Brain microvascular endothelial cell (primary cell): ENCODE data around the gene BLID.

ENCODE experiments used
- DNase-seq: peaks from one replicate; pipeline ENCODE4 v3.0.0-alpha.2; 2020
- H3K27ac ChIP-seq: fragments of 250-450 bp; sonication (Bioruptor Pico); 2 replicates; pipeline ENCODE4 v1.5.1; 2020; ENCODE audit warnings: mild to moderate bottlenecking, moderate library complexity
- H3K27me3 ChIP-seq: fragments of 250-450 bp; sonication (Bioruptor Pico); replicated peaks from 2 replicates; pipeline ENCODE4 v1.5.1; 2020; ENCODE audit warnings: mild to moderate bottlenecking
- H3K36me3 ChIP-seq: fragments of 250-450 bp; sonication (Bioruptor Pico); replicated peaks from 2 replicates; pipeline ENCODE4 v1.5.1; 2020; ENCODE audit warnings: mild to moderate bottlenecking
- H3K4me3 ChIP-seq: 2 replicates; pipeline ENCODE4 v1.5.1; 2011; ENCODE audit warnings: low read depth, mild to moderate bottlenecking, control low read depth, low read length, moderate library complexity
- in situ Hi-C: cut with HindIII; loops from 2 replicates; pipeline ENCODE4 v1.10.0; 2017; ENCODE audit warnings: low sequenced_read_pairs, low pct_ligation_motif_present
- TF ChIP-seq, protein P1 (sequence below): IDR thresholded peaks from 2 replicates; pipeline ENCODE4 v1.5.1; 2011; ENCODE audit warnings: low read depth, mild to moderate bottlenecking, moderate library complexity, low read length, control low read depth, inconsistent platforms; ENCODE audit errors: missing control alignments

BLID gene

DNA sequence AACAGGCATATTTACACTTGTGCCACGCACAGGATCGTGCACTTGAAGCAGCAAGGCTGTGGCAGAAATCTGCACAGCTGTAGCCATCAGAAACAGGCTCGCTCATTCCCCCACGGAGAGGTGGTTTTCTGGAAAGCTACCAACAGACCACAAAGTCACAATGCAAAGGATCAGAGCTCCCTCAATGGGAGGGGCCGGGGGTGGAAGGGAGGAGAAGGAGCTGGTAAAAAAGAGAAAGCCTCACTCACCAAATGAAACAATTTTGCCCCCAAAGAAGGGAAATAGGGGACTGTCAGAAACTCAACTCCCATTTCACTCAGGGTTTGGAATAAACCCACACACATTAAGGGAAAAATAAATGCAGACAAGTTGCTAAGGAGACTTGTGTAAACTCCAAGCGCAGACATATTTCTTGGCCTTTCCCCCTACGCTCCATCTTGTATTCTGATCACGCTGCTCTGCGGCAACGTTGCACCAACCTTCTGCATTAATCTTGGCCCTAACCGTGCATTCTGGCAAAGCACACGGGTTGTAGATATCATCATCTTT, 43.2 kb upstream of the BLID start:
- Histone ChIP-seq H3K27me3 (no peaks in the 10 kb centered on the region), H3K27ac (peak overlapping the region; percentile 47), H3K4me3 (no peak overlapping the region), H3K36me3 (peaks cover 87% of the 10 kb centered on the region)
- TF ChIP-seq, protein P1, sequence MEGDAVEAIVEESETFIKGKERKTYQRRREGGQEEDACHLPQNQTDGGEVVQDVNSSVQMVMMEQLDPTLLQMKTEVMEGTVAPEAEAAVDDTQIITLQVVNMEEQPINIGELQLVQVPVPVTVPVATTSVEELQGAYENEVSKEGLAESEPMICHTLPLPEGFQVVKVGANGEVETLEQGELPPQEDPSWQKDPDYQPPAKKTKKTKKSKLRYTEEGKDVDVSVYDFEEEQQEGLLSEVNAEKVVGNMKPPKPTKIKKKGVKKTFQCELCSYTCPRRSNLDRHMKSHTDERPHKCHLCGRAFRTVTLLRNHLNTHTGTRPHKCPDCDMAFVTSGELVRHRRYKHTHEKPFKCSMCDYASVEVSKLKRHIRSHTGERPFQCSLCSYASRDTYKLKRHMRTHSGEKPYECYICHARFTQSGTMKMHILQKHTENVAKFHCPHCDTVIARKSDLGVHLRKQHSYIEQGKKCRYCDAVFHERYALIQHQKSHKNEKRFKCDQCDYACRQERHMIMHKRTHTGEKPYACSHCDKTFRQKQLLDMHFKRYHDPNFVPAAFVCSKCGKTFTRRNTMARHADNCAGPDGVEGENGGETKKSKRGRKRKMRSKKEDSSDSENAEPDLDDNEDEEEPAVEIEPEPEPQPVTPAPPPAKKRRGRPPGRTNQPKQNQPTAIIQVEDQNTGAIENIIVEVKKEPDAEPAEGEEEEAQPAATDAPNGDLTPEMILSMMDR = no peak
- in situ Hi-C loops = no loop called here
- no peak for DNase-seq

DNA sequence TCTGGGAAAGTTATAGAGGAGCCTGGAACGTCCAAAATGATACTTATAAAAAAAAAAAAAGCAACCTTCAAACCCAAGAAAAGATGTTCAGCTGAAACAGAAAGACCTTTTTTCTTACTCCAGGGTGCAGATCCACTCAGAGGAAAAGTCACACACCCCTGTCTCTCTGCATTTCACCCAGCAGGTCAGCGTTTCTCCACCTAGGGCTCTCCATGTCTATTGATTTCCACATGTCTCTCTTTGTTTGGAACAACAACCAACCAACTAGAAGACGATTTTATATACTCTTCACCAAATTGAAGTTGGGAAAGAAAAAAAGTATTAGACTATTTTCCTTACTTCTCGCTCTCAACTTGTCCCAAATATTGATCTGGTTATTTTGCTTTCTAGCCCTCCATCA, 42.2 kb upstream of the BLID start:
- no peak for DNase-seq
- in situ Hi-C loops = no loop called here
- H3K27ac ChIP-seq = peak overlapping the region; percentile 47
- H3K36me3 ChIP-seq = peaks cover 91% of the 10 kb centered on the region
- H3K27me3 ChIP-seq = no peaks in the 10 kb centered on the region
- H3K4me3 ChIP-seq = no peak overlapping the region
- TF ChIP-seq, protein P1 = no peak

DNA sequence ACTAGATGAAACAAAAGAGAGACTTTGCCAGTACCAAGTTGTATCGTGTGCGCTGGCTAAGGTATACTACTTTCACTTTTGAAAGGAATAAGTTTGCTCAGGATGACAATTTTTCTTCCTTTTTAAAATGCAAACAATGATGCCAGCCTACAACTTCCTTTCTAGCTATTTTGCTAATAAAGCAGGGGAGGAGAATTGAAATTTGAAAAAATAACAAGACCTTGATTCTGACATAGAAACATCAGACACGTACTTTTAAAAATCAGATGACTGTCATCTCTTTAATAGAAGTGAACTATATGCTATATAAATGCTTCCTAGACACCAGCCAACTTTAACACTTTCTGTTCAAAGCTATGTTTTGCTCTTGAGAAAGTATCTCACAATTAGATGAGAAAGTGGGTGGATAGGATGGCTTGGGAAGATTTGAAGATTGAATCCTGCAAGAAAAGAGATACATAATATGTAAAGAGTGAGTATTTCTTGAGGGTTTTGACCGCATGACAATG, 41.7 kb upstream of the BLID start:
- TF ChIP-seq, protein P1 = no peak
- Histone ChIP-seq H3K27me3 (no peaks in the 10 kb centered on the region), H3K4me3 (no peak overlapping the region), H3K36me3 (peaks cover 89% of the 10 kb centered on the region), H3K27ac (peak overlapping the region; percentile 47)
- DNase-seq = no peak
- in situ Hi-C loops = no loop called here

DNA sequence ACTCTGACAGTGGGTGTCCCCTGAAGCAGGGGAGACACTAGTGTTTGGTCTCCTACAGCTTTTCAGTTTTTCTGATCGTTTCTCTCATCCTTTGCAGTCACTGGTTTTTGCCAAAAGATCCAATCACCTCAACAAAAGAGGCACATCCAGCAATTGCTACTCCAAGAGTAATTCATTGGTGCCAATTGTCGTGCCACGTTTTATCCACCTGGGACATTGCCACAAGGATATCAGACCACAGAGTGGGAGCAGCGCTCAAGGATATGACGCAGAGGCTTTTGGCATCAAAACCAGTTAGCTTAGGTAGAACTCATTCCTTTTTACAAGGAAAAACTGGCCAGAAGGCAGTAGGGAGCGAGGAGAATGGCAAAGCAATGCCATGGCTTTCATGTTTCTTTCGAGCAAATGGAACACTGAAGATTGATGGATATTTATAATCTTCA, 40.9 kb upstream of the BLID start:
- no peak for DNase-seq
- TF ChIP-seq, protein P1 = no peak
- in situ Hi-C loops = no loop called here
- Histone ChIP-seq H3K27ac (peak overlapping the region; percentile 47), H3K27me3 (no peaks in the 10 kb centered on the region), H3K36me3 (peaks cover 89% of the 10 kb centered on the region), H3K4me3 (no peak overlapping the region)

DNA sequence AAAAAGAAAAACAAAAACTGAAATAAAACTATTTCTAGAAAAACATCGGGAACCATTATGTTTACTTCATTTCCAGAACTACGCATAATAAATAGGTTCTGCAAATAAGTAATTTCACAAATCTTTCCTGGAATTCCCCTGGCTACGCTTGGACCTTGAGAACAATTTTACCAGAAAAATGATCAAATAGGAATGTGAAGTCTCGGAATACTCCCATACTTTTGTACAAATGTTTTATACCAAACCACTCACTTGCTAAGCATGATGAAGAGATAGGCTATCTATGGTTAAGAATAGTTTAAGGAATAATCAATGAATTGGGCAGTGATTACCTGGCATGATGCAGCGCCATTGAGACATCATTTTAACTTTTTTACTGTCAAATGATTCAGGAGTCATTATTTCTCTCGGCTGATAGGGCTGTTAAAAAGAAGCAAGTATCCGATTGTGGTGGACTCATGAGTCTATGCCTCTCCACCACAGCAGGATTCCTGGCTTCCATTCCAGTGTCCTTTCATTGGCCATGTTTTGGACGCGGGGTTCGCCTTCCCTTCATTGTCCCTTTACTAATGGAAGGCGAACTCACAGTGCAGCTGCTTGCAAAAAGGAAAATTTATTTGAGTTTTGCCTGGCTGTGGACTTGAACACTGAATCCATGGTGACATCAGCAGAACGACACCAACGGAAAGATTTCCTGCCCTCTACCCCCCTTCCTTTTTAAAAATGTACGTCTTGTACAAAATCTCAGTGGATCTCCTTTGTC, 39.9 kb upstream of the BLID start:
- peak overlapping the region; percentile 33 for H3K27ac ChIP-seq
- no peak for DNase-seq
- in situ Hi-C loops = no loop called here
- H3K27me3 ChIP-seq = no peaks in the 10 kb centered on the region
- H3K4me3 ChIP-seq = no peak overlapping the region
- peaks cover 85% of the 10 kb centered on the region for H3K36me3 ChIP-seq
- TF ChIP-seq, protein P1 = no peak
